Endothelial cell of umbilical vein (primary cell): ENCODE results near the gene NEURL1B.
"Not testable (repeated sequence)": the region's sequence is repeated elsewhere in the genome, so short reads cannot be mapped to it uniquely, and the experiment has no call there.

ENCODE experiments used
- CTCF ChIP-seq, 2 donors: IDR thresholded peaks; 1 replicate in 1 of 2; 2 replicates in 1 of 2; pipeline ENCODE4 v1.5.1; 2011; ENCODE audit warnings: low read length in 2 of 2, mild to moderate bottlenecking in 2 of 2, moderate library complexity in 2 of 2, control low read depth in 1 of 2, inconsistent platforms in 1 of 2, low read depth in 1 of 2; ENCODE audit not compliant: insufficient read depth in 1 of 2; ENCODE audit errors: extremely low read depth in 1 of 2
- EZH2 ChIP-seq: IDR thresholded peaks from 2 replicates; pipeline ENCODE4 v1.6.1; 2012; ENCODE audit warnings: borderline replicate concordance, low read depth, mild to moderate bottlenecking, moderate library complexity, low read length, inconsistent platforms; ENCODE audit not compliant: severe bottlenecking
- JUN ChIP-seq: IDR thresholded peaks from 2 replicates; pipeline ENCODE4 v1.6.1; 2011; ENCODE audit warnings: borderline replicate concordance, low read depth; ENCODE audit not compliant: insufficient read length, insufficient read depth
- POLR2A ChIP-seq: IDR thresholded peaks from 2 replicates; pipeline ENCODE4 v1.6.1; 2012; ENCODE audit warnings: low read depth, mild to moderate bottlenecking, control low read depth, low read length

DNA sequence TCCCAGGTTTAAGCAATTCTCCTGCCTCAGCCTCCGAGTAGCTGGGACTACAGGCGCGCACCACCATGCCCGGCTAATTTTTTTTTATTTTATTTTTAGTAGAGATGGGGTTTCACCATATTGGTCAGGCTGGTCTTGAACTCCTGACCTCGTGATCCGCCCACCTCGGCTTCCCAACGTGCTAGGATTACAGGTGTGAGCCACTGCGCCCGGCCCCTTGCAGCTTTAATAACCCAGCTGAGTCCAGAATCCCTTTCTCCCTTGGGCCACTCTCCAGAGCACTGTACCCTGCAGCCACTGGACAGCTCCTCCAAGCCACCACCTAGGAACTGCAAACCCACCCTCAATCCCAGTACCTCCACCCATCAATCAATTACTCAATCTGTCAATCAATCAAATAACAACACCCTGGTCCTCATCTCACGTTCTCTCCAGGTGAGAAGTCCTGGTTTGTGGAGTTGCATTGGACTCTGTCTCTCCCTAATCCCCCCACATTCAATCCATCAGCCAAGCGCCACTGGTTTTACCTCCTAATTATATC, 70.3 kb downstream of the NEURL1B start:
- TF ChIP-seq POLR2A; EZH2; JUN; CTCF (IDR thresholded peaks at IDR 0.05; ENCODE audit: extremely low read depth in 1 of 2, insufficient read depth in 1 of 2, low read depth in 1 of 2, low read length in 2 of 2): not testable (repeated sequence)
